B cell (primary cell): Measurements from ENCODE around the gene CARMIL1. TPM values are rescaled to one million over a fixed set of nuclear protein-coding genes. Genes with fewer than 3 reads are reported as not detected.

Experiments
- ATAC-seq: fragments of 200-7000 bp; cut with Tn5 transposase; one replicate; pipeline ENCODE4 v1.10.0; 2021; ENCODE audit warnings: low read depth, mild to moderate bottlenecking, moderate number of reproducible peaks, moderate library complexity
- CTCF ChIA-PET: fragments of 350-600 bp; sonication (Branson Sonifier 250); formaldehyde crosslinking; loops from one replicate; lab custom pipeline; 2021; ENCODE audit warnings: antibody characterized with exemption, inconsistent platforms; lab: Charles Lee
- POLR2A ChIA-PET: fragments of 350-600 bp; sonication (Branson Sonifier 250); formaldehyde crosslinking; loops from one replicate; lab custom pipeline; 2021; ENCODE audit warnings: antibody characterized with exemption; lab: Charles Lee
- DNase-seq: peaks from one replicate; pipeline ENCODE4 v3.0.0; 2013
- H2AFZ ChIP-seq: 2 replicates; pipeline ENCODE4 v1.6.1; 2012; ENCODE audit warnings: mild to moderate bottlenecking, low read depth, low read length; ENCODE audit not compliant: insufficient read depth, poor library complexity, severe bottlenecking
- H3K27ac ChIP-seq, 2 donors: 1 replicate in 1 of 2; 2 replicates in 1 of 2; pipeline ENCODE4 v1.5.1; 2012 to 2013; ENCODE audit warnings: low read length in 2 of 2, mild to moderate bottlenecking in 2 of 2, moderate library complexity in 1 of 2
- H3K27me3 ChIP-seq, 4 experiments: fragments of 200-600 bp in 1 of 4; sonication (generic) in 1 of 4; replicated peaks in 1 of 4; 1 replicate in 2 of 4; 2 replicates in 2 of 4; pipeline versions ENCODE4 v1.6.1 to v1.7.0; 2013 to 2016; ENCODE audit warnings: low read length in 3 of 4, mild to moderate bottlenecking in 2 of 4, mixed read lengths in 1 of 4, moderate library complexity in 1 of 4; ENCODE audit not compliant: insufficient read depth in 4 of 4, control insufficient read depth in 3 of 4; ENCODE audit errors: control extremely low read depth in 1 of 4
- H3K36me3 ChIP-seq, 2 experiments: replicated peaks in 1 of 2; 1 replicate in 1 of 2; 2 replicates in 1 of 2; pipeline versions ENCODE4 v1.6.1 to v1.7.1; 2013; ENCODE audit warnings: low read length in 1 of 2; ENCODE audit not compliant: insufficient read depth in 2 of 2, control insufficient read depth in 1 of 2; ENCODE audit errors: control extremely low read depth in 1 of 2, extremely low read depth in 1 of 2
- H3K4me1 ChIP-seq, 2 donors: fragments of 200-600 bp in 1 of 2; sonication (generic) in 1 of 2; 1 replicate in 1 of 2; 2 replicates in 1 of 2; pipeline versions ENCODE4 v1.5.1 to v1.6.1; 2013 to 2017; ENCODE audit warnings: low read length in 2 of 2; ENCODE audit not compliant: control insufficient read depth in 2 of 2, insufficient read depth in 2 of 2
- H3K4me2 ChIP-seq: replicated peaks from 2 replicates; pipeline ENCODE3; 2012; ENCODE audit warnings: mild to moderate bottlenecking, low read depth, low read length; ENCODE audit not compliant: poor library complexity, severe bottlenecking
- H3K4me3 ChIP-seq, 5 experiments: fragments of 200-600 bp in 1 of 5; sonication (generic) in 1 of 5; 1 replicate in 3 of 5; 2 replicates in 2 of 5; pipeline versions ENCODE4 v1.5.1 to v1.7.0; 2011 to 2016; ENCODE audit warnings: low read length in 4 of 5, mild to moderate bottlenecking in 4 of 5, low read depth in 2 of 5, control low read depth in 1 of 5, moderate library complexity in 1 of 5; ENCODE audit not compliant: insufficient read depth in 1 of 5; ENCODE audit errors: control extremely low read depth in 1 of 5, extremely low read depth in 1 of 5
- H3K79me2 ChIP-seq: fragments of 200-600 bp; sonication (generic); one replicate; pipeline ENCODE4 v1.6.0; 2016; ENCODE audit warnings: low read length; ENCODE audit not compliant: control insufficient read depth, insufficient read depth
- H3K9ac ChIP-seq: fragments of 200-600 bp; sonication (generic); 2 replicates; pipeline ENCODE4 v1.6.1; 2017; ENCODE audit warnings: mild to moderate bottlenecking, low read length, moderate library complexity
- H3K9me3 ChIP-seq, 3 donors: one replicate each; pipeline versions ENCODE4 v1.6.1 to v1.7.1; 2013; ENCODE audit warnings: low read length in 2 of 3; ENCODE audit not compliant: control insufficient read depth in 2 of 3, insufficient read depth in 1 of 3; ENCODE audit errors: control extremely low read depth in 1 of 3
- H4K20me1 ChIP-seq: 2 replicates; pipeline ENCODE4 v1.6.0; 2012; ENCODE audit warnings: mild to moderate bottlenecking, low read length; ENCODE audit not compliant: insufficient read depth, control insufficient read depth, poor library complexity, severe bottlenecking
- H3K27ac Mint-ChIP-seq: one replicate; pipeline ENCODE4 v1.8.0; 2021; ENCODE audit warnings: mixed read lengths
- H3K27me3 Mint-ChIP-seq: one replicate; pipeline ENCODE4 v1.8.0; 2021; ENCODE audit warnings: mixed read lengths
- H3K4me1 Mint-ChIP-seq: one replicate; pipeline ENCODE4 v1.8.0; 2021; ENCODE audit warnings: mixed read lengths
- H3K4me3 Mint-ChIP-seq: one replicate; pipeline ENCODE4 v1.8.0; 2021; ENCODE audit warnings: mixed read lengths
- H3K9me3 Mint-ChIP-seq: one replicate; pipeline ENCODE4 v1.8.0; 2022; ENCODE audit warnings: mixed read lengths; ENCODE audit not compliant: insufficient read depth
- EZH2 ChIP-seq: IDR thresholded peaks from 2 replicates; pipeline ENCODE4 v1.6.1; 2012; ENCODE audit warnings: borderline replicate concordance, low read depth, mild to moderate bottlenecking, moderate library complexity, low read length; ENCODE audit not compliant: insufficient read depth, poor library complexity, severe bottlenecking
- WGBS: methylation state at CpG from one replicate; pipeline ENCODE4 v1.1.5; 2013; ENCODE audit warnings: missing lambda C conversion rate; ENCODE audit not compliant: insufficient coverage; 5-methylcytosine and 5-hydroxymethylcytosine counted together
- intact Hi-C: fragments of 100-400 bp; cut with micrococcal nuclease; formaldehyde crosslinking; loops from one replicate; pipeline ENCODE4 v1.10.0; 2022
- polyA plus RNA-seq: library from polyadenylated mRNA; depleted of rRNA; stranded (reverse); fragments of >200 nt; gene quantifications from 2 replicates; pipeline ENCODE4 v1.2.3, GENCODE V29; 2012
- total RNA-seq, 2 donors: library from RNA; stranded (reverse); fragments of 120-200 nt in 1 of 2; gene quantifications; 1 replicate in 1 of 2; 2 replicates in 1 of 2; pipeline versions ENCODE4 v1.2.3 to v1.2.4, GENCODE V29; 2013 to 2022
- TF ChIP-seq, protein P1 (sequence below): fragments of 200-600 bp; IDR thresholded peaks from one replicate; pipeline ENCODE4 v1.8.0; 2022; ENCODE audit warnings: antibody characterized with exemption, mild to moderate bottlenecking

Gene CARMIL1
- total and polyA plus RNA-seq, 2 donors (not counting 1 experiment from before 2014, with no cell fraction given), result 7.5 to 11.0 TPM

DNA sequence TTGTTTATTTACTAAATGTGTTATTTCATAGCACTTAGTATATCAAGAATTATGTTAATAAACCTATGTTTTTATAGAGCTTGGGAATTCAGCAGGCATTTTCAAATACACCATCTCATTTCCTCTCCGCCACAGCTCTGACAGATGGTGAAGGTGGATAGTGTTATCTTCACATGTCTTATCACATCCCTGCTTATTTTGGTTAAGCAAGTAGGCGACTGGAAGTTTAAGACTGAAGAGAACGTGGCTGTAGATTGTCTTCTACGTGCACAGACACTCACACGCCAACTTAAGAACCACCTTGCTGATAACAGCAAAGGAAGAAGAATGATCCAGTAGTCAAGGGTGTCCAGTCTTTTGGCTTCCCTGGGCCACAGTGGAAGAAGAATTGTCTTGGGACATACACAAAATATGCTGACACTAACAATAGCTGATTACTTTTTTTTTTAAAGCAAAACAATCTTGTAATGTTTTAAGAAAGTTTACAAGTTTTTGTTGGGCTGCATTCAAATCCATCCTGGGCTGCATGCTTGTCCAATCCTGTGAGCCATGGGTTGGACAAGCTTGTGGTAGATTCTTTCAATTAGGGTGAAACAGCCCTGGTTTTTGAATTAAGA is 329.5 kb downstream of the CARMIL1 start:
- Histone ChIP-seq H3K79me2 (no peaks in the 10 kb centered on the region), H4K20me1 (no peaks in the 10 kb centered on the region), H2AFZ (no peak overlapping the region), H3K27ac (no peak overlapping the region), H3K4me2 (no peak overlapping the region), H3K36me3 (no peaks in the 10 kb centered on the region), H3K9ac (no peak overlapping the region), H3K4me1 (no peaks in the 10 kb centered on the region), H3K9me3 (no peaks in the 10 kb centered on the region), H3K4me3 (no peak overlapping the region), H3K27me3 (no peaks in the 10 kb centered on the region)
- ChIA-PET CTCF (interaction anchor here (0.6 to 2.1 kb wide), 4 partner anchors 9 to 385 kb away, joined by 3 to 9 read pairs (median 3); no protein-coding TSS in a partner anchor), POLR2A (no interaction called here)
- H3K27me3 Mint-ChIP-seq, result peaks cover 3% of the 10 kb centered on the region
- ATAC-seq (no peak), DNase-seq (no peak)
- no peak overlapping the region for H3K27ac Mint-ChIP-seq
- no peak for TF ChIP-seq EZH2
- WGBS, result no CpG with 5 or more reads among the region's 5 CpGs
- no peaks in the 10 kb centered on the region for H3K9me3 Mint-ChIP-seq
- peaks cover 4% of the 10 kb centered on the region for H3K4me1 Mint-ChIP-seq
- no peak overlapping the region for H3K4me3 Mint-ChIP-seq
- intact Hi-C loops, result no loop called here

GRCh38 chr6:25612666-25613065 is 333.5 kb downstream of the CARMIL1 start:
- peaks cover 5% of the 10 kb centered on the region for H3K4me1 Mint-ChIP-seq
- Histone ChIP-seq H3K79me2 (no peaks in the 10 kb centered on the region), H3K36me3 (no peaks in the 10 kb centered on the region), H3K9ac (no peak overlapping the region), H3K27me3 (no peaks in the 10 kb centered on the region), H2AFZ (no peak overlapping the region), H3K4me3 (no peak overlapping the region), H4K20me1 (no peaks in the 10 kb centered on the region), H3K9me3 (no peaks in the 10 kb centered on the region), H3K4me1 (no peaks in the 10 kb centered on the region), H3K4me2 (no peak overlapping the region), H3K27ac (no peak overlapping the region)
- no peaks in the 10 kb centered on the region for H3K9me3 Mint-ChIP-seq
- no peak overlapping the region for H3K4me3 Mint-ChIP-seq
- ATAC-seq (no peak), DNase-seq (no peak)
- intact Hi-C loops, result no loop called here
- H3K27me3 Mint-ChIP-seq, result peaks cover 3% of the 10 kb centered on the region
- POLR2A ChIA-PET, result no interaction called here
- no CpG with 5 or more reads among the region's 3 CpGs for WGBS
- CTCF ChIA-PET, result interaction anchor here (1.0 kb wide), 1 partner anchor 11 kb away, joined by 5 read pairs; no protein-coding TSS in a partner anchor
- no peak overlapping the region for H3K27ac Mint-ChIP-seq
- TF ChIP-seq EZH2, result no peak
- TF ChIP-seq, protein P1, sequence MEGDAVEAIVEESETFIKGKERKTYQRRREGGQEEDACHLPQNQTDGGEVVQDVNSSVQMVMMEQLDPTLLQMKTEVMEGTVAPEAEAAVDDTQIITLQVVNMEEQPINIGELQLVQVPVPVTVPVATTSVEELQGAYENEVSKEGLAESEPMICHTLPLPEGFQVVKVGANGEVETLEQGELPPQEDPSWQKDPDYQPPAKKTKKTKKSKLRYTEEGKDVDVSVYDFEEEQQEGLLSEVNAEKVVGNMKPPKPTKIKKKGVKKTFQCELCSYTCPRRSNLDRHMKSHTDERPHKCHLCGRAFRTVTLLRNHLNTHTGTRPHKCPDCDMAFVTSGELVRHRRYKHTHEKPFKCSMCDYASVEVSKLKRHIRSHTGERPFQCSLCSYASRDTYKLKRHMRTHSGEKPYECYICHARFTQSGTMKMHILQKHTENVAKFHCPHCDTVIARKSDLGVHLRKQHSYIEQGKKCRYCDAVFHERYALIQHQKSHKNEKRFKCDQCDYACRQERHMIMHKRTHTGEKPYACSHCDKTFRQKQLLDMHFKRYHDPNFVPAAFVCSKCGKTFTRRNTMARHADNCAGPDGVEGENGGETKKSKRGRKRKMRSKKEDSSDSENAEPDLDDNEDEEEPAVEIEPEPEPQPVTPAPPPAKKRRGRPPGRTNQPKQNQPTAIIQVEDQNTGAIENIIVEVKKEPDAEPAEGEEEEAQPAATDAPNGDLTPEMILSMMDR, result no peak
